Colonic mucosa (tissue), 4 donors: ENCODE measurements around the gene FERMT2. TPM values are rescaled to one million over a fixed set of nuclear protein-coding genes. Genes with fewer than 3 reads are reported as not detected.

Experiments
- DNase-seq: peaks from one replicate; pipeline ENCODE4 v3.0.0-alpha.2; 2020
- H3K27ac ChIP-seq: fragments of 200-600 bp; one replicate; pipeline ENCODE4 v1.8.0; 2021
- H3K27me3 ChIP-seq: fragments of 200-600 bp; one replicate; pipeline ENCODE4 v1.8.0; 2021
- H3K36me3 ChIP-seq: fragments of 200-600 bp; one replicate; pipeline ENCODE4 v1.8.0; 2021
- H3K4me1 ChIP-seq: fragments of 200-600 bp; one replicate; pipeline ENCODE4 v1.8.0; 2021; ENCODE audit warnings: mild to moderate bottlenecking
- H3K4me3 ChIP-seq: fragments of 200-600 bp; one replicate; pipeline ENCODE4 v1.8.0; 2021
- H3K9ac ChIP-seq, 2 donors: one replicate each; pipeline ENCODE4 v1.7.0; 2013; ENCODE audit warnings: control low read depth in 2 of 2, low read depth in 2 of 2, low read length in 2 of 2
- H3K9me3 ChIP-seq: fragments of 200-600 bp; one replicate; pipeline ENCODE4 v1.8.0; 2021
- intact Hi-C: fragments of 100-400 bp; cut with DNase I; formaldehyde crosslinking; loops from one replicate; pipeline ENCODE4 v1.14.1; 2022
- total RNA-seq, 2 donors: library from RNA; stranded (reverse); fragmentation: NEBNext Ultra II Directional in 1 of 2; extraction: Animal tissue kit (Norgen Biotek cat#: 25700) in 1 of 2; gene quantifications; one replicate each; pipeline ENCODE4 v1.2.1, GENCODE V29; 2021
- TF ChIP-seq, protein P1 (sequence below): fragments of 200-600 bp; IDR thresholded peaks from one replicate; pipeline ENCODE4 v1.8.0; 2022; ENCODE audit warnings: antibody characterized with exemption, mild to moderate bottlenecking
- donor health status: healthy.
- donor health status: DM: no; HTN: no; CAD: no.
- donor health status: DM: no; HTN: no; CAD: no.

FERMT2 gene
- total RNA-seq, 2 donors from 2014 or later, result 6.3 to 43.9 TPM

DNA sequence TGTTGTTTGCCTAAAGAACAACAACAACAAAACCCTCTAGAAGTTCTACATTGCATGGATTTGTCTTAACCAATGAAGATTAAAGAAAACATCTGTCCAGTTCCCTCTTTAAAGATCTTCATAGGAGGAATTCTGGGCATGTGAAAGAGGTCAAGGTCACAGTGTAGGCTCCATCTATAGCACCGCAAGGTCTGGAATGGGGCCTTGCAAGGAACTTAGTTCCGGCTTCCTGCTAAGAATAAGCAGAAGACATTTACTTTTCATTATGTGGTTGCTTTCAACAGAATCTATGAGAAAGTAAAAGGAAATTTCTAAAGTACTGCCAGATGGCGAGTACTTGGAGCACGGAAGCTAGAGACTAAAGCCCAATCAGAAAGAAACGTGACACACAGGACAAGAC lies 102.2 kb downstream of the FERMT2 start:
- no peak overlapping the region for H3K9ac ChIP-seq
- TF ChIP-seq, protein P1, sequence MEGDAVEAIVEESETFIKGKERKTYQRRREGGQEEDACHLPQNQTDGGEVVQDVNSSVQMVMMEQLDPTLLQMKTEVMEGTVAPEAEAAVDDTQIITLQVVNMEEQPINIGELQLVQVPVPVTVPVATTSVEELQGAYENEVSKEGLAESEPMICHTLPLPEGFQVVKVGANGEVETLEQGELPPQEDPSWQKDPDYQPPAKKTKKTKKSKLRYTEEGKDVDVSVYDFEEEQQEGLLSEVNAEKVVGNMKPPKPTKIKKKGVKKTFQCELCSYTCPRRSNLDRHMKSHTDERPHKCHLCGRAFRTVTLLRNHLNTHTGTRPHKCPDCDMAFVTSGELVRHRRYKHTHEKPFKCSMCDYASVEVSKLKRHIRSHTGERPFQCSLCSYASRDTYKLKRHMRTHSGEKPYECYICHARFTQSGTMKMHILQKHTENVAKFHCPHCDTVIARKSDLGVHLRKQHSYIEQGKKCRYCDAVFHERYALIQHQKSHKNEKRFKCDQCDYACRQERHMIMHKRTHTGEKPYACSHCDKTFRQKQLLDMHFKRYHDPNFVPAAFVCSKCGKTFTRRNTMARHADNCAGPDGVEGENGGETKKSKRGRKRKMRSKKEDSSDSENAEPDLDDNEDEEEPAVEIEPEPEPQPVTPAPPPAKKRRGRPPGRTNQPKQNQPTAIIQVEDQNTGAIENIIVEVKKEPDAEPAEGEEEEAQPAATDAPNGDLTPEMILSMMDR, result no peak
- H3K27ac ChIP-seq, result no peak overlapping the region
- DNase-seq, result no peak
- no peaks in the 10 kb centered on the region for H3K4me1 ChIP-seq
- no peaks in the 10 kb centered on the region for H3K9me3 ChIP-seq
- H3K4me3 ChIP-seq, result no peak overlapping the region
- no peaks in the 10 kb centered on the region for H3K27me3 ChIP-seq
- no peaks in the 10 kb centered on the region for H3K36me3 ChIP-seq
- intact Hi-C loops, result no loop called here

DNA sequence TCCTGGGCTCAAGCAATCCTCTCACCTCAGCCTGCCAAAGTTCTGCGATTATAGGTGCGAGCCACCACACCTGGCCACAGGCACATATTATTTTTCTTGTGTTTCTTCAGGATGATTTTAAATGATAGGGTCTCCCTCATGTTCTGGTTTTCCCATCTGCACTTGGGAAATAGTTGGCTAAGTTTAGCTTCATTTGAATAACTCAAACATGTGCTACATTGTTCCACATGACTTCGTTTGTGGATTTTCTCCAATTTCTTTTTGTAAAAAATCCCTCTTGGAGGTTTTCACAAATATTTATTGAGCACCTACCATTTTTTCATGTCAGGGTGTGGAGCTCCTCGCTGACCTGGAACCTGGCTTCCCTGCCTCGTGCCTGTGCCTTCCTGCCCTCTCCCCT lies 104.3 kb downstream of the FERMT2 start:
- Histone ChIP-seq H3K27me3 (no peaks in the 10 kb centered on the region), H3K4me3 (no peak overlapping the region), H3K9me3 (no peaks in the 10 kb centered on the region), H3K36me3 (no peaks in the 10 kb centered on the region), H3K9ac (no peak overlapping the region), H3K27ac (no peak overlapping the region), H3K4me1 (no peaks in the 10 kb centered on the region)
- DNase-seq, result no peak
- intact Hi-C loops, result no loop called here
- TF ChIP-seq, protein P1, result no peak

DNA sequence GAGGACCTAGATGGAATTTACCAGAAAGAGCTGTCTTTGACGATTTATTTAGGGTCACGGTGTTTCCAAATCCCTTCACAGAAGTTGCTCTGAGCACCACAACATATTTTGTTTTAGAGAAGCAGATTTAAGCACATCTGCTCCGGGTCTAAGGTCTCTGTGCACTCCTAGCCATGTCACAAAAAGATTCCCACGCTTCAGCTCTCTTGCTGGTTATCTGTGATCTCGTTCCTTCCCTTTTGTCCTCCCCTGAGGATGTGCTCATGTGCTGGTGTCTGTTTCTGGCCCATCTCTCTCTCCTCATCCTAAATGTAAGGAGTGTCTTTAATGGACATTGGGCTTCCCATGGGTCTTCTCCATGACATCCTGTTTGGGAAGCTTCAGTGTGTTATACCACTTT lies 105.8 kb downstream of the FERMT2 start:
- no peak overlapping the region for H3K27ac ChIP-seq
- H3K27me3 ChIP-seq, result no peaks in the 10 kb centered on the region
- intact Hi-C loops, result no loop called here
- TF ChIP-seq, protein P1, result no peak
- no peak overlapping the region for H3K4me3 ChIP-seq
- H3K36me3 ChIP-seq, result no peaks in the 10 kb centered on the region
- no peaks in the 10 kb centered on the region for H3K4me1 ChIP-seq
- DNase-seq, result no peak
- no peaks in the 10 kb centered on the region for H3K9me3 ChIP-seq
- H3K9ac ChIP-seq, result no peak overlapping the region

DNA sequence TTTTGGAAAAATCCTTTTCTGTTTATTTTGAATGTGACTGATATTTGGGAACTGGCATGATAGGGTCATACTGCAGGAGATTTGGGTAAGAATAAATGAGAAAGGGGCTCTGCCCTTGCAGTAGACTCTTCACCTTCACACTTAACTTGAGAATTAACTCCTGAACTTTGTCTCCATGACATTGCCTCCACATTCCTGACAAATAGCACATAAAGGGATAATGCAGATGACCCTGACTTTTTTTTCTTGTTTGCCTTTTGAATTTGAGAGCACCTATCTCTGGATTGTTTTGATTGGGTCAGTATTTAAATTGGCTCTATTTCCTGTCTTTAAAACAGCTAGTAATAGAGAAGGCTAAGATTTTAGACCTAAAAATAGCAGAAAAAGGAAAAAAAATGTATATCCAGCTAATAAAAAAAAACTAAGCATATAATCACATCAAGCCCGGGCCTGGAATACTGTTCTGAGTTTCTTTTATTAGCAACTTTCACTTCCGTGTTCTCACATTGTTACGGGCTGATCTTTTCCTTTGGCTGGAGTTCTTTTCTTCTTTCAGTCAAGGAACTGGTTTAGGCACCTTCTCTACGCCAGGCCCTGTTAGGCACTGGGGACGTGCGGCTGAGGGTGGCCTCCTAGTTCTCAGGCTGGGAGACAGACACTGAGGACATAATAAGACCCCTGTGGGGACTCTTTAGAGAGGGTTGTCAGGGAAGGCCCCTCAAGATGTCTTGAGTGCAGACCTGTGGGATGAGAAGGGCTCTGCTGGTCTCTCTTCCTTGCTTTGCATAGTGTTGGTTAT lies 106.4 kb downstream of the FERMT2 start:
- Histone ChIP-seq H3K4me3 (no peak overlapping the region), H3K9me3 (no peaks in the 10 kb centered on the region), H3K9ac (no peak overlapping the region), H3K4me1 (no peaks in the 10 kb centered on the region), H3K36me3 (no peaks in the 10 kb centered on the region), H3K27me3 (no peaks in the 10 kb centered on the region), H3K27ac (no peak overlapping the region)
- intact Hi-C loops, result no loop called here
- TF ChIP-seq, protein P1, result no peak
- DNase-seq, result no peak

DNA sequence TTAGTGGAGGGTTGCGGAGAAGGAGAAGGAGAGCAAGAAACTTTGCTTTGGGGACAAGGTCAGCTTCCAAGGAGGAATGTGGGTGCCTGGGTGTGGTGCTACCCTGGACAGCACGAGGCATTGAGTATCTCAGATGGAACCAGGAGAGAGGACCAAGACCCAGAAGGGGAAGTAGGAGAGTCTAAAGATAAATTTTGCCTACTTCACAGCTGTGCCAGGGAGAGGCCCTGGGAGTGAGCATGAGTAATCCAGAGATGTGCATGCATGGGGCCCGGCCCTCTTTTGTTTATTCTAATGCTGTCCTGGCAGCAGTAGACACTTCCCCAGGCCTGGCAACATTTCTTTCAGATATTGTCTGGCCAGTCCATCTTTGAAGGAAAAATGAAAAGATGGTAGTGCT lies 110.0 kb downstream of the FERMT2 start:
- Histone ChIP-seq H3K9ac (no peak overlapping the region), H3K27me3 (no peaks in the 10 kb centered on the region), H3K36me3 (no peaks in the 10 kb centered on the region), H3K4me3 (no peak overlapping the region), H3K27ac (no peak overlapping the region), H3K4me1 (no peaks in the 10 kb centered on the region), H3K9me3 (no peaks in the 10 kb centered on the region)
- TF ChIP-seq, protein P1, result no peak
- intact Hi-C loops, result no loop called here
- DNase-seq, result no peak
